GM18907 (cell line): Measurements from ENCODE around the gene OR6X1.

Source experiments
- ATAC-seq: cut with Tn5 transposase; IDR thresholded peaks from one replicate; pipeline ENCODE4 v1.9.1; 2021; ENCODE audit warnings: mild to moderate bottlenecking, moderate library complexity; ENCODE audit not compliant: unreplicated experiment

Gene OR6X1, protein sequence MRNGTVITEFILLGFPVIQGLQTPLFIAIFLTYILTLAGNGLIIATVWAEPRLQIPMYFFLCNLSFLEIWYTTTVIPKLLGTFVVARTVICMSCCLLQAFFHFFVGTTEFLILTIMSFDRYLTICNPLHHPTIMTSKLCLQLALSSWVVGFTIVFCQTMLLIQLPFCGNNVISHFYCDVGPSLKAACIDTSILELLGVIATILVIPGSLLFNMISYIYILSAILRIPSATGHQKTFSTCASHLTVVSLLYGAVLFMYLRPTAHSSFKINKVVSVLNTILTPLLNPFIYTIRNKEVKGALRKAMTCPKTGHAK

DNA sequence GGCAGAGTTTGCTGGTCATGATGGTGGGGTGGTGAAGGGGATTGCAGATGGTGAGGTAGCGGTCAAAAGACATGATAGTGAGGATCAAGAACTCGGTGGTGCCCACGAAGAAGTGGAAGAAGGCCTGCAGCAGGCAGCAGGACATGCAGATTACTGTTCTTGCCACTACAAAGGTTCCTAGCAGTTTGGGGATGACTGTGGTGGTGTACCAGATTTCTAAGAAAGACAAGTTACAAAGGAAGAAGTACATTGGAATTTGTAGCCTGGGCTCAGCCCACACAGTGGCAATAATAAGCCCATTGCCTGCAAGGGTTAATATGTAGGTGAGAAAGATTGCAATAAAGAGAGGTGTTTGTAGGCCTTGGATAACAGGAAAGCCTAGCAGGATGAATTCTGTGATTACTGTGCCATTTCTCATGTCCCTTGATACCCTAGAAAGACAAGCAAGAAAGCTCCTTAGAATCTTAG is at the start of gene OR6X1:
OR6X1 (minus strand) TSS at position 418 of the 468 bp plus-strand sequence; CDS start at position 418, 0 bp downstream.
- ATAC-seq: no peak

DNA sequence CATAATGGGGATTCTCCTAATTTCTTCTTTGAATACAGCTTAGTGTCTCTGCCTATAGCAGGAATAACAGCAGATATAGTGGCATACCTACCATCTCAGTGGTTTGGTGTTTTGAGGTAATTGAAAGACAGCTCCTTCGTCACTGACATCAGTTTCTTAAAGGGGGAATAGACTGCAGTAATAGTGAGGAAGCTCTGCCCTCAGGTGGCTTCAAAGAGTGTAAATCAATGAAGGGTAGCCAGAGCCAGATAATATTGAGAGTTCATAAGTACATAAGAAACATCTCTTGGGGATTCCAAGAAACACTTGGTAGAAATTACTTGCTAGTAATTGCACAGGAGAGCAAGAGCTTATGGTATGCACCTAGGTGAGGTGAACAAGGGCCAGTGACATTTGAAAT is 47.4 kb upstream of the OR6X1 start:
- no peak for ATAC-seq

DNA sequence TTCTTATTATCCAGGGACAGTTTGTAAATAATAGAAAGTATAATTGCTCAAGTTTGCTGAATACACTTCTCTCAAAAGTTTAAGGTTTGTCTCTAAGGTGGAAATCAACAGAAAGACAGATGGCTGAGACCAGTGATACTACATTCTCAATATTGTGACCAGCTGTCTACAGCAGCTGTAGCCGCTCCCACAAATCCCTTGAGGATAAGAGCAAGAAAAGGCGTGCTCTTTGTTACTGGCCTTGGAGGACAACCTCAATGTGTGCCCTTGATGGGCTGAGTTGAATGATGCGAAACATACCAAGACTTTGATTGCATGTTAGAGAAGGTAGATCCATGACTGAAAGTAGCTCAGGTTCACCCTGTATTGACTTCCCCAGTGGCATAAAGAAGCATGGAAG is 45.7 kb upstream of the OR6X1 start:
- ATAC-seq: no peak

DNA sequence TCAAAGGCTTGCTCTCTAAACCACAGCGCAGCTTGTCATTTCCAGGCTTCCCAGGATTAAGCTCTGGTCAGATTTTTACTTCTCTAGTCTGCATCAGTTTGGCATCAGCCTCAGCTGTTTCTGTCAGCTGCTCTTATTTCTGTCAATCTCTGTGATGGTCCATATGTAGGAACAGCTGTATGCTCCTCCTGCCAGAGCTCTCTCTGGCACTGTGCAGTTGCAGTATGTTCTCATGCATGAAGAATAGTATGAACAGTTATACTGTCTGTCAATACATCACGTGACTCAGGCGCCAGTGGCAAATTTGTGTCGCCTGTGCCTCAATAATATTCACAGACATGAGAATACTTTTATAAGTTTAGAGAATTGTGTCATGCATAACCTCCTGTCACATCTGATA is 45.1 kb upstream of the OR6X1 start:
- no peak for ATAC-seq

DNA sequence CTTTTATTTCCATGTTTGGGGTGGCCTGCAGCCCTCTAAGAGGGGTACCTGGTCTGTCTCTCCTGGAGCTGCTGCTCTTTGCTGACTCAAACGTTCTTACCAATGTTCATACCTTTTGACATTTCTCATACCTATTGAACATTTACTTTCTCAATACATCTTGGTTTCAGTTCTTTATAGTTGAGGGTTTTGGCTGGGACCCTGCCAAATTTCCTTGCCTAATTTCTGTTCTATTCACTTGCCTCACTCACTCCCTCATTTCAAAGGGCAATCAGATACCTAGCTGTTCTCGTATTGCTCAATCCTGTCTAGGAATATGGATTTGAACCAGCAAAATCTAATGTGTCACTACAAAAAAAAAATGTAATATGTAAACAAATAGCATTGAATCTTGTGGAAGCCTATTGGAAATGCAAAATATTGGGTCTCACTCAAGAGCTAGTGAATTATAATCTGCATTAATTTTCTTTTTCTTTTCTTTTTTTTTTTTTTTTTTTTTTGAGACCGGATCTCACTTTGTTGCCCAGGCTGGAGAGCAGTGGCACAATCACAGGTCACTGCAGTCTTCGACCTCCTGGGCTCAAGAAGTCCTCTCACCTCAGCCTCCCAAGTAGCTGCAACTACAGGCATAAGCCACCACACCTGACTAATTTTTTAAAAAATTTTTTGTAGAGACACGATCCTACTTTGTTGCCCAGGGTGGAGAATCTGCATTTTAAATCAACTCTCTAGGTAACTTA is 44.4 kb upstream of the OR6X1 start:
- no peak for ATAC-seq

DNA sequence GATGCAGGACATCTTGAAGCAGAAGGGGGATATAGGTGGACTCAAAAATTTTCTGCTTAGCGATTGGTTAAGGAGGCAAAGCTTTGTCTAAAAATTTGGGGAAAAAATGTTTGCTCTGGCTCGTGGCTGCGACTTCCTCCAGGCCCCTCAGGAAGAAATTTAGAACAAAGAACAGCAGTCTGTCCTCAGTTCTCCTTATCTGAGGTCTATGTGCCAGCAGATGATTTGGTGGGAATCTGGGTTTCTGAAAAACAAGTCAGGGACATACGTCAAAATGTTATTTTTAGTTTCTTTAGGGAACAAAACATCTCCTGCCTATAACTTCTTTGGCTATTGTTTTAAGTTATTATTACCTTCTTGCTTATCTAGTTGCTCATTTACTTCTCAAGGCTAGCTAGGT is 43.8 kb upstream of the OR6X1 start:
- ATAC-seq: no peak

DNA sequence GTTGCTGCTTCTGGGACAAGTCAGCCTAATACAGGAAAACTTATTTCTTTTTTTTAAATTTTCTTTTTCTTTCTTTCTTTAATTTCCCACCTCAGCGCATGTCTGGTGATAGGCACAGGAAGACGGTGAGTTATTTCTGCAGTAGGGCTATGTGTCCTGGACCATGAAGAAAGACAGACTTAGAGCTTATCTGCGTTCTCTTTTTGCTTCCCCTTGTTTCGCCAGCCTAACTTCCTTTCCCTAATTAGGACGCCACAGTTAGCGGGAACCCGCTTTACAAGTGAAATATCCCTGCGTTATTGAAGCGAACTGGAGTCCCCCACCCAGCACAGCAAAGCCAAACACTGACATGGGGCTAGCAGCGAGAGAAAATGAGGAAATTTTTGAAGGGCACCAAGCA is 43.2 kb upstream of the OR6X1 start:
- no peak for ATAC-seq

DNA sequence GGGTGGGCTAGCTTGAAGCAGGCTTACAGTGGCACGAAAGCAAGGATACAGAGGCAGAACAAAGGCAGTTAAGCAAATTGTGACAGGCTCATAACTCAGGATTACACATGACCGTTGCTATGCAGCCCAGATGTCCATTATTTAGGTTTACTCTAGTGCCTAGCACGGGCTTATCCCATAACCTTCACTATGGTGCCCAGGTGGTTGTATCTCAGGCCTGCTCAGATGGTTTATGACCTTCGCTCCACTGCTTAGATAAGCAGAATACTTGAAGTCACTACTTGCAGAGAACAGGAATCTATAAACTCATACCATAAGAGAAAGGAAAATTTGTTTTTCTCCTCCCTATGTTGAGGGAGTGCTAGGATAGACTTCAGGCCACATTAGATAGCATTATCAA is 42.8 kb upstream of the OR6X1 start:
- no peak for ATAC-seq

DNA sequence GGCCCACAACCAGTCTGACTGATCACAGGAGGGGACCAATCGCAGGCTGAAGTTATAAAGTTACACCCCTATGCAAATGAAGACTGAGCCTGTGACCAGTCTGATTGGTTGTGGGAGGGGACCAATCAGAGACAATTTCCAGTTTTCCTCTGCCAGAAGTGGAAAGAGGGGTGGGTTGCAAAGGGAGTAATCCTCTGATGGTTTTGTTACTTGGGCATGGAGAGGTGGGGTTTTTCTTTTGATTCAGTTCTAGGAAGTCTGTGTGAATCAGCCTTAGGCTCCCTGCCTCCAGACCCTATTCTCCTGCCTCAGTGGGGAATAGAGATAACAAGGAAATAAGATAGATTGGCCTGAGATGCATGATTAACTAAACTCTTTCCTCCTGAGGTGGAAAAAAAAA is 41.9 kb upstream of the OR6X1 start:
- ATAC-seq: no peak

DNA sequence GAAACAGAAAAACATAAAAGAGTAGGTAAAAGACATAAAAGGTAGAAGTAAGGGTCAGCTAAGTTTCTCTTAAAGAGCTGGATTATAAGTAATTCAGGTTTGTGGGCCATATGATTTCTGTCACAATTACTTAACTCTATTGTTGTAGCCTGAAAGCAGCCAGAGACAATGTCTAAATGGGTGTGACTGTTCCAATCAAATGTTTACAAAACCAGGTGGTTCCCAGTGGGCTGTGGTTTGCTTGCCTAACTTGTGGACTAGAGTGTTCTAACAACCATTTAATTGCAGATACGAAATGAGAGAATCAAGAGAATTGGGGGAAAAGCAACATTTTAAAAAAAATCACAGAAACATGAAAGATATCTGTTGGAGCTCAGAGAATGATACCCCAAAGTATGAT is 29.2 kb upstream of the OR6X1 start:
- no peak for ATAC-seq

DNA sequence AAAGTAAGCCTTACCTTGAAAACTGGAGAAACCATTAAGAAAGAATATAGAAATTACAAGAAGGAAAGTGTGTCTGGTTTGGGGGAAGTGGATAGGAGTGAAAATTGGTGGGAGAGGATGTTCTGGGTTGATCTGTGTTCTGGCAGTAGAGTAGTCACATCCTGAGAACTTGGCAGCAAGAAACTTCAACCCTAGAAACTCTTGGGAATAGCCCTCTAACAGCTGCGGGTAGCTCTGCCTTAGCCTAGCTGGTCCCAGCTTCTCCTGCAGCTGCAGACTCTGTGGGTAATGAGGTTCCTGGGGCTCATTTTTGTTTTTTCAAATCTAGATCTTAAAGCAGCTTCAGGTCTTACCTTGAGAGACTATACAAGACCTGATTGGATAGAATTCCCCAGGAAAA is 24.2 kb upstream of the OR6X1 start:
- no peak for ATAC-seq

DNA sequence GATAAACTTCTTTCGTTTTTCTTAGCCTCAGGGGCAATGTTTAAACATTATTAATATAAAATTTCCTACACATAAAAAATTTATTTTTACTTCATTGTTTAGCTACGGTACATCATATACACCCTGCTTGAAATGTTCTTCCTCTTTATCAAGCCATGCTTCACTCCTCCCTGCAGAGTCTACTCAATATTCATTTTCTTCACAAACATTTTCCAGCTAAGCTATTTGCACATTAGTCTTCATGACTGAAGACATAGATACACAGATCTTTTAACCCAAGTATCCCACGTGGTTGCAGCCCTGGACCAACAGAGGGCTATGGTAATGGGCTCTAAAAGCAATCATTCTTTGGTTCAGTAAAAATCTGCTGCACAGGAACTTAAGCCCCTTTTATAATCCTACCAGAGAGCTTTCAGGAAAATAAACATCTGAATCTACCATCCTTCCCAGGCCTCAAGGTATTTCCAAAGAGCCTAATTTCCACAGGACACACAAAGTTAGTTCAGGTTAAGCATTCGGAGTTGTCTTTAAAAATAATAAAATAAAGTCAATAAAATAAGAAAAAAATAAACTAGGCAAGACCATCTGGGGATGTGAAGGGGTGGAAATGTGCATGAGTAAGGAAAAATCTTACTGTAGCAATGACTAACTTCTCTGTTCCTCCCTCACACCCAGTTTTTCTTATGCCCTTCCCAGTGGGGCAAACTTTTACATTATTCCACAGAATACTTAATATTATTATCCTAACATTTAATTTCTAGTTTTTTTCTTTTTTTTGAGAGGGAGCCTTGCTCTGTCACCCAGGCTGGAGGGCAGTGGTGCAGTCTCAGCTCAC is 21.6 kb upstream of the OR6X1 start:
- ATAC-seq: no peak

DNA sequence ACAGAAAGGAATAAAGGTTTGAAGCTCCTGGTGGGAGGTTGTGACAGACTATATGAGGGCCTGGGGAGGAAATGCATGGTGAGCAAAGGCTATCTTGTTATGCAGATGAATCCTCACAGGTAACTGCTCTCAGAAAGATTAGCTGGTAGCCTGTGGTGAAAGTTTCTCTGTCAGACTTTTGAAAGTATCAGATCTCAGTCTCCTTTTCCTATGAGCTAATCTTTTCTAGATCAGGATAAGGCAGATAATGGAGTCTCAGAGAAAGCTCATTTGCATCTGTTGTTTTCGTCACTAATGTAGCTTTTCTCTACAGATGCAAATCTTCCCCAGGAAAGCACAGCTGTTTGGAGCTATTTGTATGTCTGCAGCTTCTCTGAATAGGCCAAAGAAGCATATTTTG is 21.0 kb upstream of the OR6X1 start:
- ATAC-seq: no peak

DNA sequence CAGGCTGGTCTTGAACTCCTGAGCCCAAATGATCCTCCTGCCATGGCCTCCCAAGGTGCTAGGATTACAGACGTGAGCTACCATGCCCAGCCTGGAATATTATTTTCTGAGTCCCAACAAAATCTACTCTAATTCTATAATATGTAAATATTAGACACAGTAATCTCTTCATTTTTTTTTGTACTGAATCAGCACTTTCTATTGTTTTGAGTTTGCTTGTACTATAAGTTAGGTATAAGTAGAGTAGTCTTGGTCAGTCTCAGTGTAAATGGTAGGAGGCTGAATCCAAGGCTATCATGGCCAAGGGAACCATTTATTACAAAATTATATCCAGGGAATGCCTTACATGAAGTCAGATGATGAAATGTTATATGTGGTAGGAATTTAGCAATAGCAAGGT is 19.6 kb upstream of the OR6X1 start:
- no peak for ATAC-seq

DNA sequence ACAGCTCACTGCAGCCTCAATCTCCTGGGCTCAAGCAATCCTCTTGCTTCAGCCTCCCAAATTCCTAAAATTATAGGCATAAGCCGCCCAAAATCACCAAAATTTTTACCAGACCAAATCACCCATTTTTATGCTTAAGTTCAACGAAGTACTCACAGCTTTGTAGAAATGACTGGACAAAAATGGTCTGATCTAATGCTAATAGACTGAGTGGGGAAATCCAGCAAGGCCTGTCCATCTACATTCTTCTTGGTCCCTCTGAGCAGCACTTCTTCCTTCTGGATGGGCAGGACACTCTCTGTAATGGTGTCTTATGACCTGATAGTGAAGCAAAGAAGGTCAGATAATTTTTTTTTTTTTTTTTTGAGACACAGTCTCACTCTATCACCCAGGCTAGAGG is 18.7 kb upstream of the OR6X1 start:
- ATAC-seq: no peak

DNA sequence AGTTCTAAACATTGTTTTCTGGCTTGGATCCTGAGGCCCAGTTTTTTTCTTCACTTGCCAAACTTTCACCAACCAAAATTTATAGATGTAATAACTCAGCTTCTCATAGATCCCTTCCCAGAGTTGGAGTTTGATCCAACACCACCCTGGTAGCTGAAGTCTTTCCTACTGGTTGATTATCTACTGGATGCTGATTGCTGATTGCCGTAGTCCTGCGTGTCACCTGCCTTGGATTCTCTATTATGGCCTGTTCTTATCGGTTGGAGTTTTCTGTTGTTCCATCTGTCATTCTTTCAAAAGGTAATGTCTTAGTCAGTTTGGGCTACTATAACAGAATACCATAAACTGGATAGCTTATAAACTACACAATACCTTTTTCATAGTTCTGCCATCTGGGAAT is 17.3 kb upstream of the OR6X1 start:
- no peak for ATAC-seq

DNA sequence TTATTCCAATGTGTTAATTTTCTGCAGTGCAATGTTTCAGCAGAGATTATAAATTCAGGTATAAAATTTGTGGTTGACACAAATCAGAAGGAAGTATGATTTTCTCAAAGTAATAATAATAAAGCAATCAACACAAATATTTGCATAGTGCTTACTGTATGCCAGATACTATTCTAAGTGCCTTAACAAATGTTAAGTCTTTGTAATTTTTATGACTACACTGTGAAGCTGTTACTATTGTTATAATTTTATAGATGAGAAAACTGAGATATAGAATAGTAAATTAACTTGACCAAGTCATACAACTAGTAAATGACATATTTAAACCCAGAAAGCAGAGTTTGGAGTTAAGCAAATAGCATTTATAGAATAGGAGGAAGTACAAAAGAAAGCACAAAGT is 16.4 kb upstream of the OR6X1 start:
- no peak for ATAC-seq

DNA sequence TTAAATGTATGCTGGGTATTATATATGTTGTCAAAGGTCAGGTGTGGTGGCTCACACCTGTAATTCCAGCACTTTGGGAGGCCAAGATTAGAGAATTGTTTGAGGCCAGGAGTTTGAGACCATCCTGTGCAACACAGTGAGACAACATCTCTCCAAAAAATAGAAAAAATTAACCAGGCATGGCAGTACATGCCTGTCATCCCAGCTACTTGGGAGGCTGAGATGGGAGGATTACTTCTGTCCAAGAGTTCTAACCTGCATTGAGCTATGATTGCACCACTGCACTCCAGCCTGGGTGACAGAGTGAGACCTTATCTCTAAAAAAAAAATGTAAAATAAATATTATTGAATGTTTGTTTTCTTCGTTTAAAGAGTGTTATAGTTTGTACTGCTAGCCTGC is 11.3 kb upstream of the OR6X1 start:
- ATAC-seq: no peak

DNA sequence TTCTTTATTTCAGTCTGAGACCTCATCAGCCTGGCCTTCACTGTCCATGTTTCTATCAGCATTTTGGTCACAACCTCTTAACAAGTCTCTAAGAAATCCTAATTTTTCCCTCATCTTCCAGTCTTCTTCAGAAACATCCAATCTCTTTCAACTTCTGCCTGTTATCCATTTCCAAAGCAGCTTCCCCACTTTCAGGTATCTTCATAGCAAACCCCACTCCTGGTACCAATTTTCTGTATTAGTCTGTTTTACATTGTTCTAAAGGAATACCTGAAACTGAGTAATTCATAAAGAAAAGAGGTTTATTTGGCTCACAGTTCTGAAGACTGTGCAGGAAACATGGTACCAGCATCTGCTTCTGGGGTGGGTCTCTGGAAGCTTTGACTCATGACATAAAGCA is 8.1 kb upstream of the OR6X1 start:
- ATAC-seq: no peak

DNA sequence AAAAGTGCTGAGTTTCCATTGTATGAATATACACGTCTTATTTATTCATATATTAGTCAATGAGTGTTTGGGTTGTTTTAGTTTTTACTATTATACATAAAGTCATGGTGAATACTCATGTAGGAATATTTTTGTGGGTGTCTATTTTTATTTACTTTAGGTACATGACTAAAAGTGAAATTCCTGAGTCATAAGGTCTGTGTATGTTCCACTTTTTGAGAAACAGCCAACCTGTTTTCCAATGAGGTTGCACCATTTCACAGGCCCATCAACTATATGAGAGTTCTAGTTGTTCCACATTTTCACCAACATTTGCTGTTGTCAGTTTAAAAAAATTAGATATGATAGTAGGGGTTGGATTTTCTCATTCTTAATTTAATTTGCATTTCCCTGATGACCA is 6.6 kb upstream of the OR6X1 start:
- peak; percentile 54 for ATAC-seq

DNA sequence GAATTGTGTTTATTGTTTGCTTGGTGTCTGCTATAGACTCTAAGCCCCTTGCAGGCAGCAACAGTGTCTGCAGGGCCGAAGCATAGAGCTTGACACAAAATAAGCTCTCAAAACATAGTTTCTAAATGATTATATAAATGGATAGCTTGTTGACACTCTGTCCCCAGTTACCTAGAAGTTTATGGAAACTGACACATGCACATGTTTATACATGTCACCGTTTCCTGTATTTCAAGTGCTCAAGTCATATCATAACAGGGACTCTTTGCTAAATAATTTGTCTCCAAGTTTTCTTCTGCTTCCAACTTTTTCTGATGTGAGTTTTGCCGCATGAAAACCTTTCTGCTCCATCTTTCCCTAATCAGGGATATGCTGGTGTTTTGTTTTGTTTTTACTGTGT is 3.7 kb upstream of the OR6X1 start:
- ATAC-seq: no peak

DNA sequence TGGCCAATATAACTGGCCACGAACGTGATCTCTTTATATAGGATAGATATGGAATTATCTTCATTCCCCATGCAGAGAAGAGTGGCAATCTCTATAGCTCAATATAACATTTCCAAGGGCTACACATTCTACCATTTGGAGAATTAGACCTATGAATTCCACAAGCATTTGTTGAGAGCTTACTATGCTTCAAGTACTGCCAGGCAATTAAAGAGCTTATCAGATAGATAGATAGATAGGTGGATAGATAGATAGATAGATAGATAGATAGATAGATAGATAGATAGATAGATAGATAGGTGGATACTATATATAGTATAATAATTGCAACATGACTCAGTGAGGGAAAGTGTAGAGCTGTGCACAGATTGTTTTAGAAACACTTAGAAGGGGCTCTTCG is 1.5 kb upstream of the OR6X1 start:
- no peak for ATAC-seq
